Liver (tissue), 9 donors: ENCODE data around the gene GRIK1. TPM values are rescaled to one million over a fixed set of nuclear protein-coding genes. Genes with fewer than 3 reads are reported as not detected.

ENCODE experiments used
- DNase-seq: peaks from one replicate; pipeline ENCODE4 v3.0.0-alpha.2; 2017; ENCODE audit warnings: low spot score
- H3K27ac ChIP-seq, 2 donors: one replicate each; pipeline ENCODE4 v1.7.0; 2013; ENCODE audit warnings: inconsistent platforms in 2 of 2, low read length in 2 of 2, control low read depth in 1 of 2, low read depth in 1 of 2, mild to moderate bottlenecking in 1 of 2
- H3K27me3 ChIP-seq, 4 donors: one replicate each; pipeline versions ENCODE4 v1.6.1 to v1.7.0; 2013; ENCODE audit warnings: low read length in 3 of 4, inconsistent platforms in 1 of 4, mild to moderate bottlenecking in 1 of 4, moderate library complexity in 1 of 4; ENCODE audit not compliant: control insufficient read depth in 4 of 4, insufficient read depth in 4 of 4
- H3K36me3 ChIP-seq, 4 donors: one replicate each; pipeline versions ENCODE4 v1.6.1 to v1.7.0; 2013; ENCODE audit warnings: low read length in 3 of 4, mild to moderate bottlenecking in 3 of 4, low read depth in 1 of 4, moderate library complexity in 1 of 4; ENCODE audit not compliant: control insufficient read depth in 4 of 4, insufficient read depth in 3 of 4
- H3K4me1 ChIP-seq, 4 donors: one replicate each; pipeline versions ENCODE4 v1.6.1 to v1.7.0; 2013; ENCODE audit warnings: low read length in 3 of 4, mild to moderate bottlenecking in 3 of 4, moderate library complexity in 1 of 4; ENCODE audit not compliant: control insufficient read depth in 4 of 4, insufficient read depth in 4 of 4
- H3K4me3 ChIP-seq, 3 donors: one replicate each; pipeline versions ENCODE4 v1.6.1 to v1.7.0; 2013; ENCODE audit warnings: low read length in 3 of 3, control low read depth in 1 of 3, low read depth in 1 of 3, mild to moderate bottlenecking in 1 of 3
- H3K9ac ChIP-seq, 2 donors: one replicate each; pipeline ENCODE4 v1.7.0; 2013; ENCODE audit warnings: low read length in 2 of 2, mild to moderate bottlenecking in 2 of 2, moderate library complexity in 2 of 2, control low read depth in 1 of 2, low read depth in 1 of 2
- H3K9me3 ChIP-seq, 4 donors: one replicate each; pipeline versions ENCODE4 v1.6.1 to v1.7.0; 2013; ENCODE audit warnings: low read length in 3 of 4; ENCODE audit not compliant: control insufficient read depth in 4 of 4
- EGR1 ChIP-seq, 2 donors: IDR thresholded peaks; 2 replicates each; pipeline ENCODE4 v1.6.1; 2016 to 2018; ENCODE audit warnings: antibody characterized with exemption in 2 of 2, low read depth in 2 of 2
- FOXA1 ChIP-seq: IDR thresholded peaks from 2 replicates; pipeline ENCODE4 v1.6.1; 2016; ENCODE audit warnings: antibody characterized with exemption
- FOXA2 ChIP-seq: IDR thresholded peaks from 2 replicates; pipeline ENCODE4 v1.6.1; 2016; ENCODE audit warnings: antibody characterized with exemption
- HNF4A ChIP-seq, 2 donors: conservative IDR thresholded peaks; 2 replicates each; pipeline ENCODE4 v1.6.1; 2016; ENCODE audit warnings: antibody characterized with exemption in 2 of 2, mild to moderate bottlenecking in 2 of 2
- HNF4G ChIP-seq: IDR thresholded peaks from 2 replicates; pipeline ENCODE4 v1.6.1; 2016; ENCODE audit warnings: antibody characterized with exemption
- JUND ChIP-seq, 2 donors: IDR thresholded peaks; 2 replicates each; pipeline ENCODE4 v1.6.1; 2016; ENCODE audit warnings: antibody characterized with exemption in 2 of 2
- NR2F2 ChIP-seq: IDR thresholded peaks from 2 replicates; pipeline ENCODE4 v1.6.1; 2016; ENCODE audit warnings: antibody characterized with exemption
- RAD21 ChIP-seq, 2 donors: IDR thresholded peaks; 2 replicates each; pipeline ENCODE4 v1.6.1; 2016; ENCODE audit warnings: antibody characterized with exemption in 2 of 2, mild to moderate bottlenecking in 2 of 2
- RXRA ChIP-seq, 2 donors: IDR thresholded peaks; 2 replicates each; pipeline ENCODE4 v1.6.1; 2017 to 2018; ENCODE audit warnings: antibody characterized with exemption in 2 of 2, mild to moderate bottlenecking in 1 of 2
- SP1 ChIP-seq: IDR thresholded peaks from 2 replicates; pipeline ENCODE4 v1.6.1; 2018; ENCODE audit warnings: antibody characterized with exemption, mild to moderate bottlenecking
- TAF1 ChIP-seq: conservative IDR thresholded peaks from 2 replicates; pipeline ENCODE4 v1.6.1; 2016; ENCODE audit warnings: antibody characterized with exemption, mild to moderate bottlenecking
- WGBS: extraction: QIAGEN DNeasy Blood & Tissue Kit; methylation state at CpG from one replicate; pipeline ENCODE4 v1.1.7; 2013; 5-methylcytosine and 5-hydroxymethylcytosine counted together
- polyA plus RNA-seq, 2 donors: library from polyadenylated mRNA; stranded (reverse) in 1 of 2; unstranded in 1 of 2; fragments of 200-250 nt in 1 of 2; fragments of >200 nt in 1 of 2; fragmentation: Nextera tagmentation in 1 of 2; extraction: Ambion mirVana in 1 of 2; gene quantifications; one replicate each; pipeline versions ENCODE4 v1.2.1 to v1.2.3, GENCODE V29; 2013 to 2015
- total RNA-seq, 2 donors: library from RNA; depleted of rRNA; stranded (reverse); fragments of >200 nt; gene quantifications; one replicate each; pipeline ENCODE4 v1.2.3, GENCODE V29; 2014
- TF ChIP-seq, protein P1 (sequence below): IDR thresholded peaks from 2 replicates; pipeline ENCODE4 v1.6.1; 2016; ENCODE audit warnings: antibody characterized with exemption
- TF ChIP-seq, protein P2 (sequence below): fragments of 150-350 bp; IDR thresholded peaks from 2 replicates; pipeline ENCODE4 v1.5.1; 2017; ENCODE audit warnings: improper control_type of control experiment, low read depth, low read length; ENCODE audit not compliant: missing input control
- TF ChIP-seq, protein P3 (sequence below): IDR thresholded peaks from 2 replicates; pipeline ENCODE4 v1.6.1; 2016; ENCODE audit warnings: antibody characterized with exemption
- TF ChIP-seq, protein P4 (sequence below): IDR thresholded peaks from 2 replicates; pipeline ENCODE4 v1.6.1; 2016; ENCODE audit warnings: antibody characterized with exemption, mild to moderate bottlenecking
- donor health status: healthy.
- donor health status: healthy.
- donor health status: healthy.
- donor health status: healthy.
- donor health status: healthy.

GRIK1 gene
- total and polyA plus RNA-seq, 4 donors = 0.02 to 0.14 (median 0.05) TPM; not detected in 1

DNA sequence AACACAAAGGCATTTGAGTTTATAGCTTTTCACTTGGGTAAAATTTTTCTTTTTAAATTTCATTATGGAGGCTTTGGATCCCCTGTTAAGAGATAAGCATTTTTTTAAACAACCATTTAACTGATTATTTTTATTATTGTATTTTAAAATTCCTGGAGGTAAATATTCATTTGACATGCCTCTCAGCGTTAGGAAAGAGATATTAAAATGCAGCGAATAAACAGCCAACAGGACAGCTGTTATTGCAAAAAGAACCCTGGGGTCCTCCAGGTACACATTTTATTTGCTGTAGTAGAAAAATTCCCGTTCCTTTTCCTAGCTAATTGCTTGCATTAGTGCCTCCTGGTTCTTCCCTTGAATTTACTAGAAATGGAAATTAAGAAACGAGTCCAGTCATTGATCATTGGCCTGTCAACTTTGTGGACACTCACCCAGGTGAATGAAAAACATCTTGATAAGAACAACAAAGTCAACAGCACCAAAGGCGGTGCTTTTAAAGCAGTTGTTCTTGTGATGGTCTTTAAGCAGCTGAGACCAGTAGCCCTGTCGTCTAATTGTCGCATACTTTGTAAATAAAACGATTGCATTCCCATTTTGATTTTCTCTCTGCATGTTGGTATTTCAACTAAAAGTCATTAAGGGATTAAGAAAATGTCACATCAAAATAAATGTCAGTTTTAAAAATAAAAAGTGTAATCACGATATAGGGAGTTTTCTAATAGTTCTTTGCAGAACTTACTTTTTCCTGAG, 282.4 kb downstream of the GRIK1 start:
- Histone ChIP-seq H3K27ac (no peak overlapping the region), H3K36me3 (no peaks in the 10 kb centered on the region), H3K4me3 (no peak overlapping the region), H3K9me3 (no peaks in the 10 kb centered on the region), H3K27me3 (no peaks in the 10 kb centered on the region), H3K9ac (no peak overlapping the region), H3K4me1 (no peaks in the 10 kb centered on the region)
- TF ChIP-seq RXRA (IDR thresholded peaks at IDR 0.05) (no peak), FOXA1 (no peak), SP1 (no peak), HNF4G (no peak), EGR1 (IDR thresholded peaks at IDR 0.05; ENCODE audit: low read depth in 2 of 2) (no peak), TAF1 (no peak), NR2F2 (no peak), RAD21 (IDR thresholded peaks at IDR 0.05) (no peak), HNF4A (conservative IDR thresholded peaks at IDR 0.05) (no peak), FOXA2 (no peak)
- TF ChIP-seq, protein P1, sequence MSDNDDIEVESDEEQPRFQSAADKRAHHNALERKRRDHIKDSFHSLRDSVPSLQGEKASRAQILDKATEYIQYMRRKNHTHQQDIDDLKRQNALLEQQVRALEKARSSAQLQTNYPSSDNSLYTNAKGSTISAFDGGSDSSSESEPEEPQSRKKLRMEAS = no peak
- TF ChIP-seq, protein P2, sequence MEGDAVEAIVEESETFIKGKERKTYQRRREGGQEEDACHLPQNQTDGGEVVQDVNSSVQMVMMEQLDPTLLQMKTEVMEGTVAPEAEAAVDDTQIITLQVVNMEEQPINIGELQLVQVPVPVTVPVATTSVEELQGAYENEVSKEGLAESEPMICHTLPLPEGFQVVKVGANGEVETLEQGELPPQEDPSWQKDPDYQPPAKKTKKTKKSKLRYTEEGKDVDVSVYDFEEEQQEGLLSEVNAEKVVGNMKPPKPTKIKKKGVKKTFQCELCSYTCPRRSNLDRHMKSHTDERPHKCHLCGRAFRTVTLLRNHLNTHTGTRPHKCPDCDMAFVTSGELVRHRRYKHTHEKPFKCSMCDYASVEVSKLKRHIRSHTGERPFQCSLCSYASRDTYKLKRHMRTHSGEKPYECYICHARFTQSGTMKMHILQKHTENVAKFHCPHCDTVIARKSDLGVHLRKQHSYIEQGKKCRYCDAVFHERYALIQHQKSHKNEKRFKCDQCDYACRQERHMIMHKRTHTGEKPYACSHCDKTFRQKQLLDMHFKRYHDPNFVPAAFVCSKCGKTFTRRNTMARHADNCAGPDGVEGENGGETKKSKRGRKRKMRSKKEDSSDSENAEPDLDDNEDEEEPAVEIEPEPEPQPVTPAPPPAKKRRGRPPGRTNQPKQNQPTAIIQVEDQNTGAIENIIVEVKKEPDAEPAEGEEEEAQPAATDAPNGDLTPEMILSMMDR = no peak
- TF ChIP-seq, protein P3, sequence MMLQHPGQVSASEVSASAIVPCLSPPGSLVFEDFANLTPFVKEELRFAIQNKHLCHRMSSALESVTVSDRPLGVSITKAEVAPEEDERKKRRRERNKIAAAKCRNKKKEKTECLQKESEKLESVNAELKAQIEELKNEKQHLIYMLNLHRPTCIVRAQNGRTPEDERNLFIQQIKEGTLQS = no peak
- TF ChIP-seq, protein P4, sequence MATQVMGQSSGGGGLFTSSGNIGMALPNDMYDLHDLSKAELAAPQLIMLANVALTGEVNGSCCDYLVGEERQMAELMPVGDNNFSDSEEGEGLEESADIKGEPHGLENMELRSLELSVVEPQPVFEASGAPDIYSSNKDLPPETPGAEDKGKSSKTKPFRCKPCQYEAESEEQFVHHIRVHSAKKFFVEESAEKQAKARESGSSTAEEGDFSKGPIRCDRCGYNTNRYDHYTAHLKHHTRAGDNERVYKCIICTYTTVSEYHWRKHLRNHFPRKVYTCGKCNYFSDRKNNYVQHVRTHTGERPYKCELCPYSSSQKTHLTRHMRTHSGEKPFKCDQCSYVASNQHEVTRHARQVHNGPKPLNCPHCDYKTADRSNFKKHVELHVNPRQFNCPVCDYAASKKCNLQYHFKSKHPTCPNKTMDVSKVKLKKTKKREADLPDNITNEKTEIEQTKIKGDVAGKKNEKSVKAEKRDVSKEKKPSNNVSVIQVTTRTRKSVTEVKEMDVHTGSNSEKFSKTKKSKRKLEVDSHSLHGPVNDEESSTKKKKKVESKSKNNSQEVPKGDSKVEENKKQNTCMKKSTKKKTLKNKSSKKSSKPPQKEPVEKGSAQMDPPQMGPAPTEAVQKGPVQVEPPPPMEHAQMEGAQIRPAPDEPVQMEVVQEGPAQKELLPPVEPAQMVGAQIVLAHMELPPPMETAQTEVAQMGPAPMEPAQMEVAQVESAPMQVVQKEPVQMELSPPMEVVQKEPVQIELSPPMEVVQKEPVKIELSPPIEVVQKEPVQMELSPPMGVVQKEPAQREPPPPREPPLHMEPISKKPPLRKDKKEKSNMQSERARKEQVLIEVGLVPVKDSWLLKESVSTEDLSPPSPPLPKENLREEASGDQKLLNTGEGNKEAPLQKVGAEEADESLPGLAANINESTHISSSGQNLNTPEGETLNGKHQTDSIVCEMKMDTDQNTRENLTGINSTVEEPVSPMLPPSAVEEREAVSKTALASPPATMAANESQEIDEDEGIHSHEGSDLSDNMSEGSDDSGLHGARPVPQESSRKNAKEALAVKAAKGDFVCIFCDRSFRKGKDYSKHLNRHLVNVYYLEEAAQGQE = no peak
- no peak for DNase-seq
- 50% methylated on average over 9 of the region's 9 CpGs for WGBS

DNA sequence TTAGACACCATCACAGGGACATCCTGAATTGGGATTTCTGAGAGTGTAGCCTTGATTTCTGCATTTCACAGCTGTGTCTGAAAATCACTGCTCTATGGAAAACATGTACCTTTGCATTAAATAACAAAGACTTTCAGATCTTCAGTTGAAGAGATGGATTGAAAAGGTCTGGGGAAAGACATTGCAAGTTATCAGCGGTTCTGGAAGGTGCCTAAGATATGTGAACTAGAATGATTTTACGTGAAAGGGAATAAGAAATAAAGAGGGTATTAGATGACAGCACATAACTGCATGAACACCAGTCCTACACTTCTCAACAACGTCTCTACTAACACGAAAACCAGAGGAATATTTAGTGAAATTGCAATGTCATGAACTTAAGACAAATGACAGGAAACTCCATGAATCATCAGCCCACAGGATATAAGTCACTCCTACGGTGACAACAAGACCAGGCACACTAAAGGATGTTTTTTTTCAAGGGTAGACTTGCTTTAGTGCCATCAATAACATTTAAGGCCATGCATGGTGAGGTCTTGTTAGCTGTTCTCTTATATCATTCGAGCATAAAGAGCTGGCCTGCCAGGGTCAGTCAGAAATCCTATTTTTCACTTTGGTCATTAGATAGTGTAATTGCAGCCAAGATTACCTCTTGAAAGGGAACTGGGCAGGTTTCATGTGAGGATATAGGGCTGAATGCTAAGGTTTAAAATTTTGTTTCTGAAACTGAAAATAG, 283.1 kb downstream of the GRIK1 start:
- no peak for DNase-seq
- H3K27me3 ChIP-seq = no peaks in the 10 kb centered on the region
- no peaks in the 10 kb centered on the region for H3K4me1 ChIP-seq
- H3K9ac ChIP-seq = no peak overlapping the region
- H3K27ac ChIP-seq = no peak overlapping the region
- H3K36me3 ChIP-seq = no peaks in the 10 kb centered on the region
- WGBS = 68% methylated on average over 6 of the region's 6 CpGs
- no peak for TF ChIP-seq NR2F2
- TF ChIP-seq JUND (IDR thresholded peaks at IDR 0.05) = no peak
- no peak for TF ChIP-seq FOXA1
- TF ChIP-seq, protein P3 = no peak
- TF ChIP-seq, protein P1 = no peak
- H3K4me3 ChIP-seq = no peak overlapping the region
- no peaks in the 10 kb centered on the region for H3K9me3 ChIP-seq
